ENCODE measurements around the gene NLRP5. TPM values are rescaled to one million over a fixed set of nuclear protein-coding genes. Genes with fewer than 3 reads are reported as not detected.

Gene NLRP5
- total RNA-seq, 1 donor from 2014 or later: not detected

DNA sequence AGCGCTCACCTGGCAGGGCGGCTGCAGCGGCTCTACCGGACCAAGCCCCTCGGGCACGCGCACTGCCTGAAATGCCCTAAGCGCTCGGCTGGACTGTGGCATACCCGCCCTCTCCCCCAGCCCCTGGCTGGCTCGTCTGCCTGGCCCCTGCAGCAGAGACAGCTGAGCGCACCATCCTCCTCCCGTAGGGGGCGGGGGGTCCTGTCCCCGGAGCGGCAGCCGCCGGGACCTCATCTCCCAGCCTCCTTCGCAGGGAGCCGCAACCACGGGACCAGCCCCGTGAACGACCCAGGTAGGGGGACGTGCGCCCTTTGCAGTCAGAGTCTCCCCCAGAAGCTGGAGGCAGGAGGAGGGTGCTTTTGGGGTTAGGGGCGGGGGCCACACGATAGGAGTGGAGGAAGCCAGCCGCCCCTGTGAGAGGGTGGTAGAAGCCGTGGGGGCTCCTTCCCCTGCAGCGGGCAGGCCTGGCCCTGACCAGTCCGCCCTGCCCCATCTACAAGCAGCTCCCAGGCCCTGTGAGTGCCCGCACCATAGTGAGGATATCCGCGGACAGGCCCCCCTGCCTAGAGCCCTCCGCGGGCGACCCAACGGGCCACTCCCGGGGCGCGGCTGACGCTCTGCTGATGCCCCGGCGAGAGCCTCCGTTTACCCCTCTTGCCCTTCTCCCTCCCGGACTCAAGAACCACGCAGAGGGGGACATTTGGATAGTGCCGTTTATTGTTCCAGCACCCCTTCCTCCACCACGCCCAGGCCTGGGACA, 100.3 kb downstream of the NLRP5 start:
- DNase-seq (ENCODE audit: low read depth) (no peak), FAIRE-seq (no peak)
- TF ChIP-seq, protein P1, sequence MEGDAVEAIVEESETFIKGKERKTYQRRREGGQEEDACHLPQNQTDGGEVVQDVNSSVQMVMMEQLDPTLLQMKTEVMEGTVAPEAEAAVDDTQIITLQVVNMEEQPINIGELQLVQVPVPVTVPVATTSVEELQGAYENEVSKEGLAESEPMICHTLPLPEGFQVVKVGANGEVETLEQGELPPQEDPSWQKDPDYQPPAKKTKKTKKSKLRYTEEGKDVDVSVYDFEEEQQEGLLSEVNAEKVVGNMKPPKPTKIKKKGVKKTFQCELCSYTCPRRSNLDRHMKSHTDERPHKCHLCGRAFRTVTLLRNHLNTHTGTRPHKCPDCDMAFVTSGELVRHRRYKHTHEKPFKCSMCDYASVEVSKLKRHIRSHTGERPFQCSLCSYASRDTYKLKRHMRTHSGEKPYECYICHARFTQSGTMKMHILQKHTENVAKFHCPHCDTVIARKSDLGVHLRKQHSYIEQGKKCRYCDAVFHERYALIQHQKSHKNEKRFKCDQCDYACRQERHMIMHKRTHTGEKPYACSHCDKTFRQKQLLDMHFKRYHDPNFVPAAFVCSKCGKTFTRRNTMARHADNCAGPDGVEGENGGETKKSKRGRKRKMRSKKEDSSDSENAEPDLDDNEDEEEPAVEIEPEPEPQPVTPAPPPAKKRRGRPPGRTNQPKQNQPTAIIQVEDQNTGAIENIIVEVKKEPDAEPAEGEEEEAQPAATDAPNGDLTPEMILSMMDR (IDR thresholded peaks at IDR 0.05; ENCODE audit: insufficient read depth, low read length, severe bottlenecking): no peak
- Histone ChIP-seq H3K4me3 (ENCODE audit: low read depth, low read length) (no peak overlapping the region), H3K27me3 (ENCODE audit: control insufficient read depth, insufficient read depth, low read length) (no peaks in the 10 kb centered on the region), H3K36me3 (ENCODE audit: control insufficient read depth, insufficient read depth, low read length) (peaks cover 13% of the 10 kb centered on the region)

DNA sequence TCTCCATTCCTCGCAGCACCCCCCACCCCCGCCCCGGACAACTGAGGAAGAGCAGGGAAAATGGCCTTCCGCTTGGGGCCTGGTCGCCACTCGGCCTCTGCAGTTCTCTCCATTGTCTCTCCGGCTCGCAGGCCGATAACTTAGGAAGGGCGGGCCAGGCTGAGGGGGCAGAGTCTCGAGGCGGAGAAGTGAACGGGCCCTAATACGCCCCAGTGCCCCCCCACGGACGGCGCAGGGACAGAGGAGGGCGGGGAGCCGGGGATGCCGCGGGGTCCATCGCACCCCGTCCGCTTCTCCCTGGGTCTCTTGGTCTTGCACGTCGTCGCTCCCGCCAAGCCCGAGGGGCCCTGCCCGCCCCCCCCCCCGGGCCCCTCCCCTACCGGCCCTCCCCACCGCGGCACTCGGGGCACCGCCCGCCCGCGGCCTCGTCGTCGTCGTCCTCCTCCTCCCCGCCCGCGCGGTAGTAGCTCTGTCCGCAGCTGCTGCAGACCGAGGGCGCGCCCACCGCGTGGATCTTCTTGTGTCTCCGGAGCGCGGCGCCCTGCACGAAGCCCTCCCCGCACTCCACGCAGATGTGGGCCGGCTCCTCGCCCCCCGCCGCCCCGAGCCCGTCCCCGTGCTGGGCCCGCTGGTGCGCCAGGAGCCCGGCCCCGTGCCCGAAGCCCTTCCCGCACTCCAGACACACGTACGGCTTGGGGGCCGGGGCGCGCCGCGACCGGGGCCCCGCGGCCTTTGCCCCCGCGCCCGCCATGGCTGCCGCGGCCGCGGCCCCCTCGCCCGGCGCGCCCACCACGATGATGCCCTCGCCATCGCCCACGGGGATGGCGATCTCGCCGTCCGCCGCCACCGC, 101.3 kb downstream of the NLRP5 start:
- no peak for FAIRE-seq

DNA sequence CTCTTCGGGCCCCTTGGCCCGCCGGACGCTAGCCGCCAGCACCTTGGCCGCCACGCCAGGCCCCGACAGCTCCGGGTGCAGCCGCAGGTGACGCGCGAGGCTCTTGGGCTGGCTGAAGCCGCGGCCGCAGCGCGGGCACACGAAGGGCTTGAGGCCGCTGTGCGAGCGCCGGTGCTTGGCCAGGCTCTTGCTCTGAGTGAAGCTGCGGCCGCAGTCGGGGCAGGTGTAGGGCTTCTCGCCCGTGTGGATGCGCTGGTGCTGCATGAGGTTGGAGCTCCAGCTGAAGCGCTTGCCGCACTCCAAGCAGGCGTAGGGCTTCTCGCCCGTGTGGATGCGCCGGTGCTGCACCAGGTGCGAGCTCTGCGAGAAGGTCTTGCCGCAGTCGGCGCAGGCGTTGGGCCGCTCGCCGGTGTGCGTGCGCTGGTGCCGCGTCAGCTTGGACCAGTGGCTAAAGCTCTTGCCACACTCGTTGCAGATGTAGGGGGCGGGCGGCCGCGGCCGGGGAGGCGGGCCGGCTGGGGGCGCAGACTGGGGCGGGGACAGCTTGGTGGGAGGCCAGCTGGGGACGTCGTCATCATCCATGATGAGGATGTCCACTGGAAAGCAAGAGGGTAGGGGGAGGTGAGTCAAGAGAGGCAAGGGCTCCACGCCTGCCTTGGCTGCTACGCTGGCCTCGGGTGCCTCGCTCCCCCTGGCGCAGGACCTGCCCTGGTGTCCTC, 102.1 kb downstream of the NLRP5 start:
- H3K36me3 ChIP-seq (ENCODE audit: control insufficient read depth, insufficient read depth, low read length): peaks cover 13% of the 10 kb centered on the region
- TF ChIP-seq, protein P1 (IDR thresholded peaks at IDR 0.05; ENCODE audit: insufficient read depth, low read length, severe bottlenecking): no peak
- DNase-seq (ENCODE audit: low read depth): no peak
- no peaks in the 10 kb centered on the region for H3K27me3 ChIP-seq (ENCODE audit: control insufficient read depth, insufficient read depth, low read length)
- no peak for FAIRE-seq
- H3K4me3 ChIP-seq (ENCODE audit: low read depth, low read length): no peak overlapping the region

More for the DNA sequence above, 101.3 kb downstream of the NLRP5 start:
- Histone ChIP-seq H3K36me3 (ENCODE audit: control insufficient read depth, insufficient read depth, low read length) (peaks cover 13% of the 10 kb centered on the region), H3K27me3 (ENCODE audit: control insufficient read depth, insufficient read depth, low read length) (no peaks in the 10 kb centered on the region), H3K4me3 (ENCODE audit: low read depth, low read length) (no peak overlapping the region)
- TF ChIP-seq, protein P1 (IDR thresholded peaks at IDR 0.05; ENCODE audit: insufficient read depth, low read length, severe bottlenecking): no peak
- DNase-seq (ENCODE audit: low read depth): no peak

DNA sequence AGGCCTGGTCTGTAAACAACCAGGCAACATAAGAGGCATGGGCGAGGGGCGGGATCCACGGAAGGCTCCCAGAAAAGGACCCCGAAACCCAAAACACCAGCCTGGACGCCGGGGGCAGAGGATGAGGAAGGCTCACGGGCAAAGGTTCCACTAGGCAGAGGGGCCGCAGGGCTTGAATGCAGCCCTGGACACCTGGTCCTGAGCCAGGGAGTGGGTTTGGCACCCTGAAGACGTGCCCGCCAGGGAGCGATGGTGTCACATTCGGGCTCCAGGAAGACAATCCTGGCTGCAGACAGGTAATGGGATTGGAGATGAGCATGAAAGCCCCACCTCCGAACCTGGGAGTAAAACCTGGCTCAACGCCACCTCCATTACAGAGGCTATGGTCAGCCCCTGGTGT, 102.8 kb downstream of the NLRP5 start:
- H3K36me3 ChIP-seq (ENCODE audit: control insufficient read depth, insufficient read depth, low read length): peaks cover 13% of the 10 kb centered on the region
- TF ChIP-seq, protein P1 (IDR thresholded peaks at IDR 0.05; ENCODE audit: insufficient read depth, low read length, severe bottlenecking): no peak
- no peak for FAIRE-seq
- no peak overlapping the region for H3K4me3 ChIP-seq (ENCODE audit: low read depth, low read length)
- DNase-seq (ENCODE audit: low read depth): no peak
- H3K27me3 ChIP-seq (ENCODE audit: control insufficient read depth, insufficient read depth, low read length): no peaks in the 10 kb centered on the region

DNA sequence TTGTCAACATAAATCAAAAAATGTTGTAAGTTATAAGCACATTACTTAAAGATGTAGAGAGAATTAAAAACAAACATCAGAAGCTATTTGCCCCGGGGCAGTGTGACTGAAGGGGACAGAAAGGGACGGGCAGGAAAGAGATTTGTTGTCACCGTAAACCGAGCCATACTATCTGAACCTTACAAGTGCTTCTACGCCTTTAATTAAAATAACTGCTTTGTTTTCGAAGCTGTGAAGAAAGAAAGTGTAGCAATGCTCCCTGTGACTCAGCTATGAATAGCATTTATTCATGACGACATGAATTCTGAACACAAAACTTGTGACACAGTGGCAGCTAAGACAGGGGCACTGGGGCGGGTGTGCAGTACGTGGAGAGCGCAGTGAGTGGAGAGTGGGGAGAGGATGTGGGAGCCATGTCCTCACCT, 104.5 kb downstream of the NLRP5 start:
- Histone ChIP-seq H3K27me3 (ENCODE audit: control insufficient read depth, insufficient read depth, low read length) (no peaks in the 10 kb centered on the region), H3K36me3 (ENCODE audit: control insufficient read depth, insufficient read depth, low read length) (peaks cover 12% of the 10 kb centered on the region), H3K4me3 (ENCODE audit: low read depth, low read length) (no peak overlapping the region)
- FAIRE-seq: no peak
- DNase-seq (ENCODE audit: low read depth): peak; percentile 90
- TF ChIP-seq, protein P1 (IDR thresholded peaks at IDR 0.05; ENCODE audit: insufficient read depth, low read length, severe bottlenecking): no peak
